SH-SY5Y (cell line): Measurements from ENCODE around the gene PIK3C2G.

ENCODE experiments used
- GATA2 ChIP-seq: IDR thresholded peaks from 2 replicates; pipeline ENCODE4 v1.6.1; 2011; ENCODE audit warnings: mild to moderate bottlenecking, low read depth, low read length
- GATA3 ChIP-seq: IDR thresholded peaks from 2 replicates; pipeline ENCODE4 v1.6.1; 2011; ENCODE audit warnings: low read depth, mild to moderate bottlenecking, low read length, moderate library complexity

- TF ChIP-seq GATA2 (no peak), GATA3 (no peak)
Observed at GRCh38 chr12:18361433-18361832, 100.1 kb downstream of the PIK3C2G start.
